Stomach (tissue), 4 donors: ENCODE measurements around the gene JTB.

Source experiments
- EP300 ChIP-seq: sonication (generic); formaldehyde crosslinking; IDR thresholded peaks from one replicate; pipeline ENCODE4 v1.6.1; 2017; ENCODE audit warnings: antibody characterized with exemption
- POLR2A ChIP-seq, 4 donors: fragments of 450-650 bp; IDR thresholded peaks; one replicate each; pipeline ENCODE4 v1.6.1; 2016; ENCODE audit warnings: antibody characterized with exemption in 4 of 4, control low read depth in 2 of 4, mild to moderate bottlenecking in 1 of 4, moderate library complexity in 1 of 4
- POLR2AphosphoS5 ChIP-seq, 3 donors: sonication (generic); formaldehyde crosslinking; IDR thresholded peaks; one replicate each; pipeline ENCODE4 v1.6.1; 2016; ENCODE audit warnings: antibody characterized with exemption in 3 of 3
- TF ChIP-seq, protein P1 (sequence below), 7 experiments: fragments of 450-650 bp in 4 of 7; fragments of 200-600 bp in 3 of 7; sonication (generic) in 3 of 7; IDR thresholded peaks; one replicate each; pipeline ENCODE4 v1.5.1; 2016 to 2019; ENCODE audit warnings: antibody characterized with exemption in 7 of 7, control low read depth in 2 of 7, mild to moderate bottlenecking in 1 of 7

DNA sequence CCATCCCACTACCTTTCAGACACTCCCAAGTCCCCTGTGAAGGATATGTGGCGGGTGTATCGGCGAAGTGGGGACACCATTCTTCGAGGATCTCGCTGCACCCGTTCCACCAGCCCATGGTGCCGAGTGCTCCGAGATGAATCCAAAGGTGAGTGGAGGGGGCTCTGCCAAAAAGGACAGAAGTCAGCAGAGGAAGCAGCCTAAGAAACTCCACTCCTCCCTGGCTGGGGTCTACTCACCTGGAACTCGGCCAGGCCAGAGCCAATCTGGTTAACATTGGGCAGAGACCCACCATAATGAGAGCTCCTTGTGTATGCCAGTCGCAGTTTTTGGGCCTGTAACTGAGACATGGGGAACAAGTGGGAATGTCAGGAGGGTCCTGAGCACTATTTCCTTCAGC lies 22.6 kb downstream of the JTB start:
- TF ChIP-seq, protein P1, sequence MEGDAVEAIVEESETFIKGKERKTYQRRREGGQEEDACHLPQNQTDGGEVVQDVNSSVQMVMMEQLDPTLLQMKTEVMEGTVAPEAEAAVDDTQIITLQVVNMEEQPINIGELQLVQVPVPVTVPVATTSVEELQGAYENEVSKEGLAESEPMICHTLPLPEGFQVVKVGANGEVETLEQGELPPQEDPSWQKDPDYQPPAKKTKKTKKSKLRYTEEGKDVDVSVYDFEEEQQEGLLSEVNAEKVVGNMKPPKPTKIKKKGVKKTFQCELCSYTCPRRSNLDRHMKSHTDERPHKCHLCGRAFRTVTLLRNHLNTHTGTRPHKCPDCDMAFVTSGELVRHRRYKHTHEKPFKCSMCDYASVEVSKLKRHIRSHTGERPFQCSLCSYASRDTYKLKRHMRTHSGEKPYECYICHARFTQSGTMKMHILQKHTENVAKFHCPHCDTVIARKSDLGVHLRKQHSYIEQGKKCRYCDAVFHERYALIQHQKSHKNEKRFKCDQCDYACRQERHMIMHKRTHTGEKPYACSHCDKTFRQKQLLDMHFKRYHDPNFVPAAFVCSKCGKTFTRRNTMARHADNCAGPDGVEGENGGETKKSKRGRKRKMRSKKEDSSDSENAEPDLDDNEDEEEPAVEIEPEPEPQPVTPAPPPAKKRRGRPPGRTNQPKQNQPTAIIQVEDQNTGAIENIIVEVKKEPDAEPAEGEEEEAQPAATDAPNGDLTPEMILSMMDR (IDR thresholded peaks at IDR 0.05): no peak
- TF ChIP-seq POLR2A (IDR thresholded peaks at IDR 0.05) (no peak), EP300 (no peak), POLR2AphosphoS5 (IDR thresholded peaks at IDR 0.05) (no peak)
